22Rv1 (cell line): ENCODE measurements around the gene FLOT2.

Experiments
- H3K27ac ChIP-seq: fragments of 450-650 bp; 2 replicates; pipeline ENCODE4 v1.5.1; 2017
- ZFX ChIP-seq: fragments of 450-650 bp; IDR thresholded peaks from 2 replicates; pipeline ENCODE4 v1.6.1; 2017; ENCODE audit warnings: antibody characterized with exemption, borderline replicate concordance
- TF ChIP-seq, protein P1 (sequence below): fragments of 450-650 bp; IDR thresholded peaks from 2 replicates; pipeline ENCODE4 v1.5.1; 2017; ENCODE audit warnings: mild to moderate bottlenecking

Gene FLOT2

DNA sequence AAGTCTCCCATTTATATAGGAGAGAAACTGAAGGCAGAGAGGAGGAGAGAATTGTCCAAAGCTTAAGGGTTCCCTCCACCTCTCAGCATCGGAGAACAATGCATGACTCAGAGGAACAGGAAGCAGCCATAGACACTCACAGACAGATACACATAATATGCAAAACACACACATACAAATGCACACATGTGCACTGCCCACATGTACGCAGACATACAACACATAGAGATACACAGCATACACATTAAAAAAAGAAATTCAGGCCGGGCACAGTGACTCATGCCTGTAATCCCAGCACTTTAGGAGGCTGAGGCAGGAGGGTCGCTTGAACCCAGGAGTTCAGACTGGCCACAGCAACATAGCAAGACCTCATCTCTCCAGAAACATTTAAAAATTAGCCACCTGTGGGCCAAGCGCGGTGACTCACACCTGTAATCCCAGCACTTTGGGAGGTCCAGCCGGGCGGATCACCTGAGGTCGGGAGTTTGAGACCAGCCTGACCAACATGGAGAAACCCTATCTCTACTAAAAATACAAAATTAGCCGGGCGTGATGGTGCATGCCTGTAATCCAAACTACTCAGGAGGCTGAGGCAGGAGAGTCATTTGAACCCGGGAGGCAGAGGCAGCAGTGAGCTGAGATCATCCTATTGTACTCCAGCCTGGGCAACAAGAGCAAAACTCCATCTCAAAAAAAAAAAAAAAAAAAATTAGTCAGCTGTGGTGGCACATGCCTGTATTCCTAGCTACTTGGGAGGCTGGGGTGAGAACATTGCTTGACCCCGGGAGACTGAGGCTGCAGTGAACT lies 31.4 kb downstream of the FLOT2 start:
- peak overlapping the region; percentile 52 for H3K27ac ChIP-seq
- TF ChIP-seq, protein P1, sequence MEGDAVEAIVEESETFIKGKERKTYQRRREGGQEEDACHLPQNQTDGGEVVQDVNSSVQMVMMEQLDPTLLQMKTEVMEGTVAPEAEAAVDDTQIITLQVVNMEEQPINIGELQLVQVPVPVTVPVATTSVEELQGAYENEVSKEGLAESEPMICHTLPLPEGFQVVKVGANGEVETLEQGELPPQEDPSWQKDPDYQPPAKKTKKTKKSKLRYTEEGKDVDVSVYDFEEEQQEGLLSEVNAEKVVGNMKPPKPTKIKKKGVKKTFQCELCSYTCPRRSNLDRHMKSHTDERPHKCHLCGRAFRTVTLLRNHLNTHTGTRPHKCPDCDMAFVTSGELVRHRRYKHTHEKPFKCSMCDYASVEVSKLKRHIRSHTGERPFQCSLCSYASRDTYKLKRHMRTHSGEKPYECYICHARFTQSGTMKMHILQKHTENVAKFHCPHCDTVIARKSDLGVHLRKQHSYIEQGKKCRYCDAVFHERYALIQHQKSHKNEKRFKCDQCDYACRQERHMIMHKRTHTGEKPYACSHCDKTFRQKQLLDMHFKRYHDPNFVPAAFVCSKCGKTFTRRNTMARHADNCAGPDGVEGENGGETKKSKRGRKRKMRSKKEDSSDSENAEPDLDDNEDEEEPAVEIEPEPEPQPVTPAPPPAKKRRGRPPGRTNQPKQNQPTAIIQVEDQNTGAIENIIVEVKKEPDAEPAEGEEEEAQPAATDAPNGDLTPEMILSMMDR, result no peak
- no peak for TF ChIP-seq ZFX

DNA sequence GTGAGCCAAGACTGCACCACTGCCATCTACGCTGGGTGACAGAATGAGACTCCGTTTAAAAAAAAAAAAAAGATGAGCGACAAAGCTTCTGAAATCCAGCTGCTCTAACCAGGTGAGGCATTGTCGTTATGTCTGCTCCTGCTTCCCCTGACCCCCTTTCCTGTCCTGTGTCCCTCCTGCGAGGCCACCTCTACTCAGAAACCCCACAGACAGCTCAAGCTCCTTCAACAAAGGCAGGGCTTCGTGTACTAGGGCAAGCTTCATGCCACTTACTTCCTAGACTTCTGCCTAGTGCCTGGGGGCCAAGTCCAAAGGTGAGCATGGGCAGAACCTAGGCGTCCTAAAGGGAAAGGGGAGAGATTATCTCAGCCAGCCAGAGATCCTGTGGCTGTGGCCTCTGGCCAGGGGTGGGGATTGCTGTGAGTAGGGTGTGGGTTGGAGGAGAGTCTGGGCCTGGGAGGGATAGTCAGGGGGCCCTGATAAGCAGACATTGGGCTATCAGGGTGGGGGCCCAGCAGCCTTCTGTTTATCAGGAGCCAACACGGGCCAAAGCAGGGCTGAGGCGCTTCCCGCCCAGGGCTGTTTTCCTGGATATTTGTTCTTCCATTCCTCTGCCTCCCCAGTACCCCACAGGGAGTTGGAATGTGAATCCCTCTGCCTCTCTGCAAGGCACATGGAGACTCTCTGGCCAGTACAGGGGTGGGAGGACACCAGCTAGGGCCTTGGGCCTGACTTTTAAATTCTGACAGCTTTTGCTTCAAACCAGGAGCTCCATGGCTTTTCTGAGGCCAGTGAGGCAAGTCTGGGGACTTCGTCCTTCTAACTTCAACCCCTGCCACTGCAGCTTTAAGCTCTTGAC lies 32.3 kb downstream of the FLOT2 start:
- peak overlapping the region; percentile 52 for H3K27ac ChIP-seq
- TF ChIP-seq, protein P1, result no peak
- TF ChIP-seq ZFX, result no peak

DNA sequence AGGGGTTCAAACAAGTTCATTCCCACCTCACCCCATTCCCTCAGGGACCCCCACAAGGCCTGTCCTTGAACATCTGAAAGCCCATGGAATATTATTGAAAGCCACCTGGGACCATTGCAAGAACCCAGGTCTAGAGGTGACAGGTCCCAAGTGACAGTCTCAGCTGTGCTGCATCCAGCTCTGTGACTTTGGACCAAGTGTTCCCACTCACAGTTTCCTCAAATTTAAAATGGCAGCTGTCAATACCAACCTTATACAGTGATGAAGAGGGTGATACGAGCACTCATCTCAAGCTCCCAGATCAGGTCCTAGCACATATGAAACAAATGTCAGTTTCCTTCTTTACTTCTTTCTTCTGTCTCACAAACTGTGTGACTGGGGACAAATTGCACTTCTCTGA lies 33.6 kb downstream of the FLOT2 start:
- TF ChIP-seq ZFX, result no peak
- TF ChIP-seq, protein P1, result no peak

DNA sequence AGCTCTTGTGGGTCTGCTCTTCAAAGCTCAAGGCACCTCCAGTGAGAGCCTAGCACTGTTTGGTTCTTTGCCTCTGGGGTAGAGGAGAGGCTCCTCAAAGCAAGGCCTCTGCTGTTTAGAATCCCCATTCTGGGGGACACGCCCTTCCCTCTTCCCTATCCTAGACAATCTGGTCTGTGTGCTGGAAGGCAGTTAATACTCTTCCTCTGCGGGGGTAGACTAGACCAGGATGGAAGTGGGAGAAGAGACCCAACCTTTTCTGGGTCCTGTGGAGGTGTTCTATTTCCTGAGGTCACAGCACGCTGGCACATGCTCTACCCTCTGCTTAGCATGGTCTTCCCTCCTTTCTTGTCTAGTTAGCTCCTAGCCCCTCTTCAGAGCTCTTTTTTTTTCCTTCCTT lies 35.0 kb downstream of the FLOT2 start:
- 0 out of 2 replicates have a peak overlapping the region, but pooled peaks have one; percentile 23 for H3K27ac ChIP-seq
- TF ChIP-seq, protein P1, result no peak
- no peak for TF ChIP-seq ZFX

More for the DNA sequence above, 33.6 kb downstream of the FLOT2 start:
- no peak overlapping the region for H3K27ac ChIP-seq

DNA sequence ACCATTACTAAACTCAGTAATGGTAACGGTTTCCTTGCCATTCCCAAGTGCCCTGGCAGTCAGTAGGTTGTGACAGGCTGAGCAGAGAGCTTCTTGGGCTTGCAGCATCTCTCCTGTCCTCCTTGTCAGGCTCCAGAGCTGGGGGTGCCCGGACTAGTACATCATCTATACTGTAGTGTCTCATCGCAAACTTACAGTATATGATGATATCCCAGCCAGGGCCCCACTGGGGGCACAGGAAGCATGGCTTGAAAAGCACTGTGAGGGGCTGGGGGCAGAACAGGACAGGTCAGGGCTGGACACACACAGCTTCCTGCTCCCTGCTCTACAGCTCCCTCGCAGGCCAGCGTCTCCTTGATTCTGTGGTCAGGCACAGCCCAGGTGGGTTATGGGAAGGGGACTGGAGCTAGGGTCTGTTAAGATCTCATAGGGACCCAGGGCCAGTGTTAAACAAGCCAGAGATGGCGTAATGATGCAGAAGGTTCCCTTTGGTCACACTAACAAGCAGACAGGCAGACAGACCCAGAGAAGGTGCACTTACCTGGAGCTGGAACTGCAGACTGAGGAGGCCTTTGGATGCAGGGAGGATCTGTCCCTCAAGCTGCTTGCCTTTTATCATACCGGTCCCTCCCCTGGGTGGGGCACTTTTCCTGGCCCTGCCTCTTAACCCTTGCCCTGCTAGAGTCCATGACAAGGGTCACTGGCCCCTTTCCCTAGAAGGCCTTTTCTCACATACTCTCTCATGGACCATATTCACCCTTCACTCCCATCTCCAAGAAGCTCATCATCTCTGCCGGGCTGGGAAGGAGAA lies 35.9 kb downstream of the FLOT2 start:
- TF ChIP-seq, protein P1, result no peak
- no peak for TF ChIP-seq ZFX
- H3K27ac ChIP-seq, result 0 out of 2 replicates have a peak overlapping the region, but pooled peaks have one; percentile 23

DNA sequence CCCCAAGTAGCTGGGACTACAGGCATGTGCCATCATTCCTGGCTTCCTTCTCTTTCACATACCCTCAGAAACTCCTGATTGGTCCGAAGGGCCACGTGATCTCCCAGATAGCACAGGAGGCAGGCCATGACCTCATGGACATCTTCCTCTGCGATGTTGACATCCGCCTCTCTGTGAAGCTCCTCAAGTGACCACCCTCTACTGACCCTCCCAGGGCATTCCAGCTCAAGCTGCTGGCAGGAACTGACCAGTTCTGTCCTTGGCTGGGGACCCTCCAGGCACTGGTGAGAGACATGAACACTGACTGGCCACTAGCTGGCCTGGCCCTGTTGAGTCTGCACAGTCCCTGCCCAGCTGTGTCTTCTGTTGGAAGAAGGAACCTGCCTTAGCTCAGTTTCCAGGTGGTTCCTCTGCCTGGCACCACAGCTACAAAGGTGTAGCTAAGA lies 37.1 kb downstream of the FLOT2 start:
- H3K27ac ChIP-seq, result no peak overlapping the region
- TF ChIP-seq, protein P1, result no peak
- TF ChIP-seq ZFX, result no peak
